HL-60/S4 treated with retinoic acid at 250 ng/mL for 4 days and 3 days (cell line): Measurements from ENCODE around the gene TCHP.
"Not testable (repeated sequence)": the region's sequence is repeated elsewhere in the genome, so short reads cannot be mapped to it uniquely, and the experiment has no call there.

Experiments
- in situ Hi-C: fragments of 300-500 bp; cut with MboI; formaldehyde crosslinking; loops from 2 replicates; pipeline ENCODE4 v1.7.0; 2022; ENCODE audit warnings: low sequenced_read_pairs

The TCHP gene

DNA sequence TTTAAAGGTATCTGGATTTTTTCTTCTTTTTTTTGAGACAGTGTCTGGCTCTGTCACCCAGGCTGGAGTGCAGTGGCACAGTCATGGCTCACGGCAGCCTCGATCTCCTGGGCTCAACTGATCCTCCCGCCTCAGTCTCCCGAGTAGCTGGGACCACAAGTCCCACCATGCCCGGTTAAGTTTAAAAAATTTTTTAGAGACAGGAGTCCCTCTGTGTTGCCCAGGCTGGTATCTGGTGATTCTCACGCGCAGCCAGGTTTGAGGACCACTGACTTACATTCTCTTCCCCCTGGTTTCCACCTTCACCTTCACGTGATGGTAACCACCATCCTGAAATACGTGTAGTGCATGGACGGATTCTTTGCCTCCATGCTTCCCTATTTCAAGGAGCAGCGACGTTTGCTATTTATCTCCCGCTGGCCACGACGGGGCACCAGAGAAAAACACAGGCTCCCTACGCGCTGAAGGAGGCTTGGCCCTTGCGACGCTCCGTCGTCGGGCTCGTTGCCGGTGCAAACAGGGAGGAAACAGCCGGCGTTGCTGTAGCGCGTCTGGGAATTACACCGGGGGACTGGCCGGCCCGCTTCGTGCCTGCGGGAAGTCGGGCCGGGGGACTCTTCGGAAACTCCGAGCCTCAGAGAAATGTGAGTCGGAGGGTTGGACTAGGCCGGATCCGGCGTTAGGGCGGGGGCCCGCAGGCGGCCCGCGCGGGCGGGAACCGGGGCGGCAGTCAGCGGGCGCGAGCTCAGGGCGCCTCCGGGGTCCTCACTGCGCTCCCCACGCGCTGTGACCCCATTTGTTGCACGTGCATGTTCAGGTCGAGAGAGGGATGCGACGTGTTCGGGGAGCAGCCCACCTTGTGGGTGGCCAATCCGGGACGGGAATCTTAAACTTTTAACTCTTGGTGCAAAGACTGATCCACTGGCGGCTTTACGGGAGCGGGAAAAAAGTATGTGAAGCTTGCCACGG, at the start of gene TCHP:
TSS of gene TCHP (plus strand) at position 492 of the 969 bp plus-strand sequence. CDS start 2,753 bp downstream, outside the sequence.
- in situ Hi-C loops, result no loop called here

GRCh38 chr12:109850518-109850917, 49.6 kb upstream of the TCHP start:
- in situ Hi-C loops, result not testable (repeated sequence)

GRCh38 chr12:109855377-109855776, 44.7 kb upstream of the TCHP start:
- in situ Hi-C loops, result no loop called here

DNA sequence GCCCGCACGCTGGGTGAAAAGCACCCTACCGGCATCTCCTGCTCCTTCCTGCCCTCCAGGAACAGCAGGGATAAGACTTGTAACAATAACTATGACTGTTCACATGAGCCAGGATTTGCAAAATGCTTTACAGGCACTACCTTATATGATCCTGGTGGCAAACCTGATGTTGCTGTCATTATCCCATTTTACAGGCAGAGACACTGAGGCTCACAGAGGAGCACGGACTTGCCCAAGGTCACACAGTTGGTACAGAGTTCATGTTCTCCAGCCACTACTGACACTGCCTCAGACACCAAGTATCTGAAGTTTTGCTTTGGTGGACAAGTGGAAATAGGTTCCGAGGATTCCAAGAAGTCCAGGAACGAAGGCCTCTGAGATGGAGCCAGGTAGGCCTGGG, 42.4 kb upstream of the TCHP start:
- in situ Hi-C loops, result no loop called here

GRCh38 chr12:109858764-109859163, 41.3 kb upstream of the TCHP start:
- in situ Hi-C loops, result no loop called here

DNA sequence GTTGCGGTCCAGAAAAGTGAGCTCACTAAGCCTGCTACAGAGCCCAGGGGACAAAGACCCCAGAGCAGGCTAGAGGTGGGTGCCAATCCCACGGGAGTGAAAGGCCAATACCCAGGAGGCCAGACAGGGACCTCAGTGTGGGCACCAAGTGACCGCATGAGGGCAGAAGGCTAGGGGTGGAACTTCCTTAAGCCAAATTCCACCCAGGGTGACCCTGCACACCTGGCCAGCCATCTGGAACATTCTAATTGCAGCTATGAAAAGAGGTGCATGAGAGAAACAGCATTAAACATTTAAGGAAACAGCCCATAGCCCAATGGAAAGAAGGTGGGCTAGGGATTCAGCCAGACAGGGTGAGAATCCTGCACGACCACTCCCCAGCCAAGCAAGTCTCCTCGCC, 39.1 kb upstream of the TCHP start:
- in situ Hi-C loops, result no loop called here

- in situ Hi-C loops, result no loop called here
Observed at GRCh38 chr12:109861689-109862314, 38.3 kb upstream of the TCHP start.

DNA sequence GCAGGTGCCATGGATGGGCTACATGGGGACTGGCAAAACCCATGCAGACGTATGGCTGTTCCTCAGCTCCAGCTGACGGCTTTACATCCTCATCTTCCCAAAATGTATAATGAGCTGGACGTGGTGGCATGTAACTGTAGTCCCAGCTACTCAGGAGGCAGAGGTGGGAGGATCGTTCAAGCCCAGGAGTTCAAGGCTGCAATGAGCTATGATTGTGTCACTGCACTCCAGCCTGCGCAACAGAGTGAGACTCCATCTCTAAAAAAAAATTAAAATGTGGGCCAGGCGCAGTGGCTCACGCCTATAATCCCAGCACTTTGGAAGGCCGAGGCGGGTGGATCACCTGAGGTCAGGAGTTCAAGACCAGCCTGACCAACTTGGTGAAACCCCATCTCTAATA, 37.6 kb upstream of the TCHP start:
- in situ Hi-C loops, result not testable (repeated sequence)

DNA sequence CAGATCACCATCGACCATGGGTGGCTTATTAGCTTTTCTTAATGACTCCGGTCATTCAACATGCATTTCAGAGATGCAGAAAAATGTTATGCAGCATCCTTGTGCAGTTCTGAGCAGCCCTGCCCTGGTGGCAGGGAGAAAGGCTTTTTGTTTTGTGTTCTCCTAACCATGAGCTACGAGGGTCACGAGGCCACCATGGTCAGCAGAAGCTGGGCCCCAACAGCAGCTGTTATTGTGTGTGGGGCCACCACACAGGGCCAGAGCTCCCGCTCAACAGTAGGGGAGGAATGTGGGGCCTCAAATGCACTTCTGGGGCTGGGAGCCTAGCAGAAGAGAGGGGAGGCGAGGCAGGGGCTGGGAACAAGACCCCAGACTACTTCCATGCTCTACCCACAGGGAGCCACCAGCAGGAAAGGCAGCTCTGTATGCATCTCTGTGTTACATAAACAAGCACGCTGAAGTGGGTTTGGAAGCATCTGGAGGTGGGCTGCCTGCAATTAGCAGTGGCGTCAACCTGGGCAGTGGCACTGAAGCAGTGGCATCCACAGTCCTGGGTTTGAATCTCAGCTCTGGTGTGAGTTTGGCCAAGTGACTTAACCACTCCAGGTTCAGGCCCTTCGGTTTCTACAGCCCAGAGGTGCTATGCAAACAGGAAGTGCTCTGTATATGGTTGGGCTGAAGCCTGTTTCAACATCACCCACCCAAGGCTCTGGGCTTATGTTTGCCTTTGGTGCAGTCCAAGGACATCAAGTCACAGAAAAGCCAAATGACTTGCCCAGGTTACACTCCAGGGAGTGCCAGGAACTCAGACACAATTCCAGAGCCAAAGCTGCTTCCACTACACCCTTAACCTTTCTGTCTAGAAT, 36.0 kb upstream of the TCHP start:
- in situ Hi-C loops, result no loop called here

GRCh38 chr12:109864916-109865315, 35.2 kb upstream of the TCHP start:
- in situ Hi-C loops, result no loop called here

DNA sequence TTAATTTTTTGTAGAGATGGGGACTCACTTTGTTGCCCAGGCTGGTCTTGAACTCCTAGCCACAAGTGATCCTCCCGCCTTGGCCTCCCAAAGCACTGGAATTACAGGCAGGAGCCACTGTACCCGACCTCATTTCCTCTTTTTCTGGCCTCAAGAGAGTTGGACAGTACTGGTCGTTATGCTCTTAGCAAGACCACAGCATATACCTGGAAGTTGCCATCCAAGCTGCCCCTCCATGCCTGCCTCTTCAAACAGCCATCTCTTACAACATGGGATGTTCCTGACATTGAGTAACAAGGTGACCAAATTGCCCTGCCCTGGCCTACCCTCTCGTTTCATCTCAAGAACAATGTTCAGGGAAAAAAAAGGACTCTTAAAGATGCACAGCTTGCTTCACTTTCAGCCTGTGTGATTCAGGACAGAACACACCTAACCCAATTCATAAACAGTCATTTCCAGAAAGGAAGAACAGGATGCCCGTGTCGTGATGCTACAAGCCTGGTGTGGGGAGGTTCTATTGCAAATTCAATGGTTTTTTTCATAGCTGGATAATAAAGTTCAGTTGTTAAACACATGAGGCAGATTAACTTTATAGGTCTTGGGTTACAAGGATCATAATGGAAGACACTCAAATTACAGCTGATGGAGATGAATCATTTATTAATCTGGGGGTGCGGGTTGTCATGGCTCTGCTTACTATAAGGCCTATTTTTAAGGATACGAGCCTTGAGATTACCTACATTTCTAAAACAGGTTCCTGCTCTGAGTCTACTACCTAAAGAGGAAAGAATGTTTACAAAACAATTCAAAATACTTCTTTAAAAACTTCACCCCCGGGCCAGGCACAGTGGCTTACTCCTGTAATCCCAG, 31.7 kb upstream of the TCHP start:
- in situ Hi-C loops, result no loop called here

GRCh38 chr12:109870648-109871047, 29.4 kb upstream of the TCHP start:
- in situ Hi-C loops, result no loop called here

- in situ Hi-C loops, result no loop called here
Observed at GRCh38 chr12:109871668-109872314, 28.3 kb upstream of the TCHP start.

GRCh38 chr12:109873653-109874052, 26.4 kb upstream of the TCHP start:
- in situ Hi-C loops, result no loop called here

GRCh38 chr12:109875572-109876131, 24.4 kb upstream of the TCHP start:
- in situ Hi-C loops, result no loop called here

- in situ Hi-C loops, result no loop called here
Observed at GRCh38 chr12:109876406-109876805, 23.7 kb upstream of the TCHP start.

- in situ Hi-C loops, result no loop called here
Observed at GRCh38 chr12:109877504-109878246, 22.4 kb upstream of the TCHP start.

- in situ Hi-C loops, result no loop called here
Observed at GRCh38 chr12:109878247-109878625, 21.8 kb upstream of the TCHP start.

- in situ Hi-C loops, result no loop called here
Observed at GRCh38 chr12:109878749-109879148, 21.3 kb upstream of the TCHP start.
